Neural progenitor cell (in vitro differentiated cells): ENCODE results near the gene FAM3C. TPM values are rescaled to one million over a fixed set of nuclear protein-coding genes. Genes with fewer than 3 reads are reported as not detected.

Experiments
- DNase-seq: peaks from one replicate; pipeline ENCODE4 v3.0.0-alpha.2; 2016; ENCODE audit warnings: low spot score
- H2AFZ ChIP-seq: fragments of 200-600 bp; sonication (generic); replicated peaks from 2 replicates; pipeline ENCODE4 v1.6.1; 2016; ENCODE audit warnings: antibody characterized with exemption
- H3F3A ChIP-seq: fragments of 200-600 bp; sonication (generic); 2 replicates; pipeline ENCODE4 v1.6.1; 2016; ENCODE audit warnings: antibody characterized with exemption, low read depth
- H3K27ac ChIP-seq: fragments of 200-600 bp; sonication (generic); 2 replicates; pipeline ENCODE4 v1.5.1; 2016; ENCODE audit warnings: mild to moderate bottlenecking
- H3K27me3 ChIP-seq: fragments of 200-600 bp; sonication (generic); 2 replicates; pipeline ENCODE4 v1.6.1; 2016; ENCODE audit warnings: mild to moderate bottlenecking, moderate library complexity
- H3K36me3 ChIP-seq: fragments of 200-600 bp; sonication (generic); 2 replicates; pipeline ENCODE4 v1.5.1; 2016
- H3K4me1 ChIP-seq: fragments of 200-600 bp; sonication (generic); 2 replicates; pipeline ENCODE4 v1.6.1; 2016; ENCODE audit warnings: mixed run types
- H3K4me2 ChIP-seq: fragments of 200-600 bp; sonication (generic); 2 replicates; pipeline ENCODE4 v1.6.1; 2016
- H3K4me3 ChIP-seq: fragments of 200-600 bp; sonication (generic); 2 replicates; pipeline ENCODE4 v1.5.1; 2016
- H3K79me2 ChIP-seq: fragments of 200-600 bp; sonication (generic); 2 replicates; pipeline ENCODE4 v1.6.1; 2016; ENCODE audit warnings: low read depth
- H3K9ac ChIP-seq: fragments of 200-600 bp; sonication (generic); 2 replicates; pipeline ENCODE4 v1.6.1; 2016
- H3K9me3 ChIP-seq: fragments of 200-600 bp; sonication (generic); 2 replicates; pipeline ENCODE4 v1.5.1; 2016; ENCODE audit warnings: low read depth
- H4K20me1 ChIP-seq: fragments of 200-600 bp; sonication (generic); 2 replicates; pipeline ENCODE4 v1.6.1; 2016; ENCODE audit warnings: low read depth
- H3K27ac Mint-ChIP-seq: 3 replicates; pipeline ENCODE4 v1.8.0; 2021; ENCODE audit warnings: mixed read lengths
- H3K27me3 Mint-ChIP-seq: 2 replicates; pipeline ENCODE4 v1.8.0; 2022; ENCODE audit warnings: low read depth, mild to moderate bottlenecking, inconsistent platforms, moderate library complexity, mixed read lengths; ENCODE audit not compliant: insufficient read depth
- H3K36me3 Mint-ChIP-seq: 3 replicates; pipeline ENCODE4 v1.8.0; 2021; ENCODE audit warnings: mixed read lengths
- H3K4me1 Mint-ChIP-seq: 3 replicates; pipeline ENCODE4 v1.8.0; 2021; ENCODE audit warnings: mixed read lengths
- H3K4me3 Mint-ChIP-seq: 3 replicates; pipeline ENCODE4 v1.8.0; 2021; ENCODE audit warnings: mild to moderate bottlenecking, moderate library complexity, mixed read lengths
- H3K9me3 Mint-ChIP-seq: 3 replicates; pipeline ENCODE4 v1.8.0; 2020; ENCODE audit warnings: mixed read lengths
- CTCF ChIP-seq: fragments of 200-600 bp; sonication (generic); IDR thresholded peaks from 2 replicates; pipeline ENCODE4 v1.5.1; 2017; ENCODE audit warnings: antibody characterized with exemption, mild to moderate bottlenecking
- EZH2 ChIP-seq: fragments of 200-600 bp; sonication (generic); IDR thresholded peaks from 2 replicates; pipeline ENCODE4 v1.6.1; 2017; ENCODE audit warnings: antibody characterized with exemption, mild to moderate bottlenecking, moderate library complexity
- EZH2phosphoT487 ChIP-seq: fragments of 200-600 bp; sonication (generic); IDR thresholded peaks from 2 replicates; pipeline ENCODE4 v1.6.1; 2017; ENCODE audit warnings: antibody characterized with exemption
- total RNA-seq: library from RNA; depleted of rRNA; stranded (reverse); fragments of >200 nt; gene quantifications from 2 replicates; pipeline ENCODE4 v1.2.3, GENCODE V29; 2015; ENCODE audit warnings: low replicate concordance

FAM3C gene
- total RNA-seq, 1 donor from 2014 or later: 96.7 TPM

GRCh38 chr7:121307021-121307574, 89.0 kb downstream of the FAM3C start:
- no peaks in the 10 kb centered on the region for H3K27me3 Mint-ChIP-seq
- no peak overlapping the region for H2AFZ ChIP-seq
- no peaks in the 10 kb centered on the region for H3K4me1 ChIP-seq
- no peaks in the 10 kb centered on the region for H3F3A ChIP-seq
- no peaks in the 10 kb centered on the region for H3K9me3 ChIP-seq
- DNase-seq: no peak
- H3K4me1 Mint-ChIP-seq: no peaks in the 10 kb centered on the region
- no peaks in the 10 kb centered on the region for H3K27me3 ChIP-seq
- H3K4me3 Mint-ChIP-seq: no peak overlapping the region
- H3K9ac ChIP-seq: no peak overlapping the region
- H4K20me1 ChIP-seq: no peaks in the 10 kb centered on the region
- no peaks in the 10 kb centered on the region for H3K79me2 ChIP-seq
- no peak overlapping the region for H3K27ac Mint-ChIP-seq
- no peaks in the 10 kb centered on the region for H3K36me3 ChIP-seq
- TF ChIP-seq EZH2: no peak
- no peak for TF ChIP-seq EZH2phosphoT487
- TF ChIP-seq CTCF: no peak
- H3K4me2 ChIP-seq: no peak overlapping the region
- H3K9me3 Mint-ChIP-seq: peaks cover 6% of the 10 kb centered on the region
- H3K27ac ChIP-seq: no peak overlapping the region
- no peak overlapping the region for H3K4me3 ChIP-seq
- H3K36me3 Mint-ChIP-seq: no peaks in the 10 kb centered on the region

GRCh38 chr7:121306565-121306964, 89.5 kb downstream of the FAM3C start:
- no peak overlapping the region for H3K27ac Mint-ChIP-seq
- DNase-seq: no peak
- H3K27me3 Mint-ChIP-seq: no peaks in the 10 kb centered on the region

GRCh38 chr7:121305109-121305508, 91.0 kb downstream of the FAM3C start:
- Histone ChIP-seq H2AFZ (no peak overlapping the region), H3K9ac (no peak overlapping the region)

More at GRCh38 chr7:121306565-121306964, 89.5 kb downstream of the FAM3C start:
- Histone ChIP-seq H3K4me3 (no peak overlapping the region), H3K36me3 (no peaks in the 10 kb centered on the region), H3K27ac (no peak overlapping the region), H3K4me2 (no peak overlapping the region), H3F3A (no peaks in the 10 kb centered on the region), H4K20me1 (no peaks in the 10 kb centered on the region), H2AFZ (no peak overlapping the region), H3K79me2 (no peaks in the 10 kb centered on the region), H3K9ac (no peak overlapping the region), H3K27me3 (no peaks in the 10 kb centered on the region), H3K9me3 (no peaks in the 10 kb centered on the region), H3K4me1 (no peaks in the 10 kb centered on the region)
- Mint-ChIP-seq H3K9me3 (peaks cover 6% of the 10 kb centered on the region), H3K4me1 (no peaks in the 10 kb centered on the region), H3K36me3 (no peaks in the 10 kb centered on the region), H3K4me3 (no peak overlapping the region)
- no peak for TF ChIP-seq EZH2
- no peak for TF ChIP-seq EZH2phosphoT487
- no peak for TF ChIP-seq CTCF

More at GRCh38 chr7:121305109-121305508, 91.0 kb downstream of the FAM3C start:
- Histone ChIP-seq H3F3A (no peaks in the 10 kb centered on the region), H3K27me3 (no peaks in the 10 kb centered on the region), H3K79me2 (no peaks in the 10 kb centered on the region), H3K4me1 (no peaks in the 10 kb centered on the region), H3K4me2 (no peak overlapping the region), H3K4me3 (no peak overlapping the region), H3K27ac (no peak overlapping the region), H3K36me3 (no peaks in the 10 kb centered on the region), H4K20me1 (no peaks in the 10 kb centered on the region), H3K9me3 (no peaks in the 10 kb centered on the region)
- no peaks in the 10 kb centered on the region for H3K27me3 Mint-ChIP-seq
- DNase-seq: no peak
- no peak overlapping the region for H3K4me3 Mint-ChIP-seq
- H3K27ac Mint-ChIP-seq: no peak overlapping the region
- TF ChIP-seq CTCF (no peak), EZH2phosphoT487 (no peak), EZH2 (no peak)
- no peaks in the 10 kb centered on the region for H3K4me1 Mint-ChIP-seq
- H3K36me3 Mint-ChIP-seq: no peaks in the 10 kb centered on the region
- peaks cover 5% of the 10 kb centered on the region for H3K9me3 Mint-ChIP-seq
